ENCODE data around the gene GGNBP2. TPM values are rescaled to one million over a fixed set of nuclear protein-coding genes. Genes with fewer than 3 reads are reported as not detected.

The GGNBP2 gene
- total RNA-seq, 1 donor from 2014 or later, result 94.3 TPM

GRCh38 chr17:36544044-36544306 is 744 bp upstream of the GGNBP2 start:
- peak; percentile 40 for DNase-seq (ENCODE audit: low read depth)

GRCh38 chr17:36545077-36545464 is 352 bp downstream of the GGNBP2 start:
- Histone ChIP-seq H3K4me3 (ENCODE audit: low read depth, low read length) (peak overlapping the region; percentile 99), H3K27me3 (ENCODE audit: control insufficient read depth, insufficient read depth, low read length) (no peaks in the 10 kb centered on the region), H3K36me3 (ENCODE audit: control insufficient read depth, insufficient read depth, low read length) (peaks cover 2% of the 10 kb centered on the region)
- DNase-seq (ENCODE audit: low read depth), result no peak
- no peak for FAIRE-seq
- no peak for TF ChIP-seq CTCF (IDR thresholded peaks at IDR 0.05; ENCODE audit: insufficient read depth, low read length, severe bottlenecking)

More at GRCh38 chr17:36544044-36544306, 744 bp upstream of the GGNBP2 start:
- Histone ChIP-seq H3K27me3 (ENCODE audit: control insufficient read depth, insufficient read depth, low read length) (no peaks in the 10 kb centered on the region), H3K4me3 (ENCODE audit: low read depth, low read length) (peak overlapping the region; percentile 99), H3K36me3 (ENCODE audit: control insufficient read depth, insufficient read depth, low read length) (peaks cover 2% of the 10 kb centered on the region)
- no peak for FAIRE-seq
- TF ChIP-seq CTCF (IDR thresholded peaks at IDR 0.05; ENCODE audit: insufficient read depth, low read length, severe bottlenecking), result no peak

GRCh38 chr17:36545465-36546417 is 1.0 kb downstream of the GGNBP2 start:
- peak overlapping the region; percentile 99 for H3K4me3 ChIP-seq (ENCODE audit: low read depth, low read length)
- H3K36me3 ChIP-seq (ENCODE audit: control insufficient read depth, insufficient read depth, low read length), result peaks cover 2% of the 10 kb centered on the region
- no peak for TF ChIP-seq CTCF (IDR thresholded peaks at IDR 0.05; ENCODE audit: insufficient read depth, low read length, severe bottlenecking)
- no peaks in the 10 kb centered on the region for H3K27me3 ChIP-seq (ENCODE audit: control insufficient read depth, insufficient read depth, low read length)
- DNase-seq (ENCODE audit: low read depth) (peak; percentile 84), FAIRE-seq (no peak)

- FAIRE-seq (no peak), DNase-seq (ENCODE audit: low read depth) (peak; percentile 16)
- H3K27me3 ChIP-seq (ENCODE audit: control insufficient read depth, insufficient read depth, low read length), result no peaks in the 10 kb centered on the region
- peaks cover 2% of the 10 kb centered on the region for H3K36me3 ChIP-seq (ENCODE audit: control insufficient read depth, insufficient read depth, low read length)
- H3K4me3 ChIP-seq (ENCODE audit: low read depth, low read length), result peak overlapping the region; percentile 99
- TF ChIP-seq CTCF (IDR thresholded peaks at IDR 0.05; ENCODE audit: insufficient read depth, low read length, severe bottlenecking), result no peak
These were observed 1.8 kb downstream of the GGNBP2 start for GRCh38 chr17:36546418-36547093.

- no peak for FAIRE-seq
These were observed 3.1 kb downstream of the GGNBP2 start for GRCh38 chr17:36547776-36548175.

More at GRCh38 chr17:36547776-36548175, 3.1 kb downstream of the GGNBP2 start:
- DNase-seq (ENCODE audit: low read depth), result no peak
- H3K36me3 ChIP-seq (ENCODE audit: control insufficient read depth, insufficient read depth, low read length), result peaks cover 2% of the 10 kb centered on the region
- H3K27me3 ChIP-seq (ENCODE audit: control insufficient read depth, insufficient read depth, low read length), result no peaks in the 10 kb centered on the region
- no peak overlapping the region for H3K4me3 ChIP-seq (ENCODE audit: low read depth, low read length)
- TF ChIP-seq CTCF (IDR thresholded peaks at IDR 0.05; ENCODE audit: insufficient read depth, low read length, severe bottlenecking), result no peak

All from bronchial epithelial cell (primary cell).